ENCODE data around the gene ACTR1A.

GRCh38 chr10:102545265-102545871, 42.9 kb upstream of the ACTR1A start:
- TF ChIP-seq CTCF (IDR thresholded peaks at IDR 0.05; ENCODE audit: insufficient read depth, low read length) (no peak), REST (IDR thresholded peaks at IDR 0.05; ENCODE audit: insufficient replicate concordance, low read depth) (no peak), POLR2AphosphoS5 (IDR thresholded peaks at IDR 0.05; ENCODE audit: low read depth) (no peak), GABPA (IDR thresholded peaks at IDR 0.05; ENCODE audit: low read depth) (no peak)
